Liver (tissue), 9 donors: ENCODE measurements around the gene DCAF11. TPM values are rescaled to one million over a fixed set of nuclear protein-coding genes. Genes with fewer than 3 reads are reported as not detected.
A peak's percentile ranks its signal among the peaks of the same experiment; 100 is the strongest.

Source experiments
- DNase-seq: peaks from one replicate; pipeline ENCODE4 v3.0.0-alpha.2; 2017; ENCODE audit warnings: low spot score
- H3K27ac ChIP-seq, 2 donors: one replicate each; pipeline ENCODE4 v1.7.0; 2013; ENCODE audit warnings: inconsistent platforms in 2 of 2, low read length in 2 of 2, control low read depth in 1 of 2, low read depth in 1 of 2, mild to moderate bottlenecking in 1 of 2
- H3K27me3 ChIP-seq, 4 donors: one replicate each; pipeline versions ENCODE4 v1.6.1 to v1.7.0; 2013; ENCODE audit warnings: low read length in 3 of 4, inconsistent platforms in 1 of 4, mild to moderate bottlenecking in 1 of 4, moderate library complexity in 1 of 4; ENCODE audit not compliant: control insufficient read depth in 4 of 4, insufficient read depth in 4 of 4
- H3K36me3 ChIP-seq, 4 donors: one replicate each; pipeline versions ENCODE4 v1.6.1 to v1.7.0; 2013; ENCODE audit warnings: low read length in 3 of 4, mild to moderate bottlenecking in 3 of 4, low read depth in 1 of 4, moderate library complexity in 1 of 4; ENCODE audit not compliant: control insufficient read depth in 4 of 4, insufficient read depth in 3 of 4
- H3K4me1 ChIP-seq, 4 donors: one replicate each; pipeline versions ENCODE4 v1.6.1 to v1.7.0; 2013; ENCODE audit warnings: low read length in 3 of 4, mild to moderate bottlenecking in 3 of 4, moderate library complexity in 1 of 4; ENCODE audit not compliant: control insufficient read depth in 4 of 4, insufficient read depth in 4 of 4
- H3K4me3 ChIP-seq, 3 donors: one replicate each; pipeline versions ENCODE4 v1.6.1 to v1.7.0; 2013; ENCODE audit warnings: low read length in 3 of 3, control low read depth in 1 of 3, low read depth in 1 of 3, mild to moderate bottlenecking in 1 of 3
- H3K9ac ChIP-seq, 2 donors: one replicate each; pipeline ENCODE4 v1.7.0; 2013; ENCODE audit warnings: low read length in 2 of 2, mild to moderate bottlenecking in 2 of 2, moderate library complexity in 2 of 2, control low read depth in 1 of 2, low read depth in 1 of 2
- H3K9me3 ChIP-seq, 4 donors: one replicate each; pipeline versions ENCODE4 v1.6.1 to v1.7.0; 2013; ENCODE audit warnings: low read length in 3 of 4; ENCODE audit not compliant: control insufficient read depth in 4 of 4
- EGR1 ChIP-seq, 2 donors: IDR thresholded peaks; 2 replicates each; pipeline ENCODE4 v1.6.1; 2016 to 2018; ENCODE audit warnings: antibody characterized with exemption in 2 of 2, low read depth in 2 of 2
- FOXA1 ChIP-seq: IDR thresholded peaks from 2 replicates; pipeline ENCODE4 v1.6.1; 2016; ENCODE audit warnings: antibody characterized with exemption
- FOXA2 ChIP-seq: IDR thresholded peaks from 2 replicates; pipeline ENCODE4 v1.6.1; 2016; ENCODE audit warnings: antibody characterized with exemption
- GABPA ChIP-seq, 2 donors: IDR thresholded peaks in 1 of 2; conservative IDR thresholded peaks in 1 of 2; 2 replicates each; pipeline ENCODE4 v1.6.1; 2016; ENCODE audit warnings: antibody characterized with exemption in 2 of 2, mild to moderate bottlenecking in 1 of 2, moderate library complexity in 1 of 2
- HNF4A ChIP-seq, 2 donors: conservative IDR thresholded peaks; 2 replicates each; pipeline ENCODE4 v1.6.1; 2016; ENCODE audit warnings: antibody characterized with exemption in 2 of 2, mild to moderate bottlenecking in 2 of 2
- HNF4G ChIP-seq: IDR thresholded peaks from 2 replicates; pipeline ENCODE4 v1.6.1; 2016; ENCODE audit warnings: antibody characterized with exemption
- JUND ChIP-seq, 2 donors: IDR thresholded peaks; 2 replicates each; pipeline ENCODE4 v1.6.1; 2016; ENCODE audit warnings: antibody characterized with exemption in 2 of 2
- NR2F2 ChIP-seq: IDR thresholded peaks from 2 replicates; pipeline ENCODE4 v1.6.1; 2016; ENCODE audit warnings: antibody characterized with exemption
- RXRA ChIP-seq, 2 donors: IDR thresholded peaks; 2 replicates each; pipeline ENCODE4 v1.6.1; 2017 to 2018; ENCODE audit warnings: antibody characterized with exemption in 2 of 2, mild to moderate bottlenecking in 1 of 2
- SP1 ChIP-seq: IDR thresholded peaks from 2 replicates; pipeline ENCODE4 v1.6.1; 2018; ENCODE audit warnings: antibody characterized with exemption, mild to moderate bottlenecking
- TAF1 ChIP-seq: conservative IDR thresholded peaks from 2 replicates; pipeline ENCODE4 v1.6.1; 2016; ENCODE audit warnings: antibody characterized with exemption, mild to moderate bottlenecking
- YY1 ChIP-seq: IDR thresholded peaks from 2 replicates; pipeline ENCODE4 v1.6.1; 2016; ENCODE audit warnings: antibody characterized with exemption, mild to moderate bottlenecking
- WGBS: extraction: QIAGEN DNeasy Blood & Tissue Kit; methylation state at CpG from one replicate; pipeline ENCODE4 v1.1.7; 2013; 5-methylcytosine and 5-hydroxymethylcytosine counted together
- polyA plus RNA-seq, 2 donors: library from polyadenylated mRNA; stranded (reverse) in 1 of 2; unstranded in 1 of 2; fragments of 200-250 nt in 1 of 2; fragments of >200 nt in 1 of 2; fragmentation: Nextera tagmentation in 1 of 2; extraction: Ambion mirVana in 1 of 2; gene quantifications; one replicate each; pipeline versions ENCODE4 v1.2.1 to v1.2.3, GENCODE V29; 2013 to 2015
- total RNA-seq, 2 donors: library from RNA; depleted of rRNA; stranded (reverse); fragments of >200 nt; gene quantifications; one replicate each; pipeline ENCODE4 v1.2.3, GENCODE V29; 2014
- TF ChIP-seq, protein P1 (sequence below): fragments of 150-350 bp; IDR thresholded peaks from 2 replicates; pipeline ENCODE4 v1.5.1; 2017; ENCODE audit warnings: improper control_type of control experiment, low read depth, low read length; ENCODE audit not compliant: missing input control
- TF ChIP-seq, protein P2 (sequence below): IDR thresholded peaks from 2 replicates; pipeline ENCODE4 v1.6.1; 2016; ENCODE audit warnings: antibody characterized with exemption
- TF ChIP-seq, protein P3 (sequence below): IDR thresholded peaks from 2 replicates; pipeline ENCODE4 v1.6.1; 2016; ENCODE audit warnings: antibody characterized with exemption
- TF ChIP-seq, protein P4 (sequence below): IDR thresholded peaks from 2 replicates; pipeline ENCODE4 v1.6.1; 2016; ENCODE audit warnings: antibody characterized with exemption, mild to moderate bottlenecking
- donor health status: healthy.
- donor health status: healthy.
- donor health status: healthy.
- donor health status: healthy.
- donor health status: healthy.

The DCAF11 gene
- total and polyA plus RNA-seq, 4 donors = 30.1 to 312 (median 167) TPM

DNA sequence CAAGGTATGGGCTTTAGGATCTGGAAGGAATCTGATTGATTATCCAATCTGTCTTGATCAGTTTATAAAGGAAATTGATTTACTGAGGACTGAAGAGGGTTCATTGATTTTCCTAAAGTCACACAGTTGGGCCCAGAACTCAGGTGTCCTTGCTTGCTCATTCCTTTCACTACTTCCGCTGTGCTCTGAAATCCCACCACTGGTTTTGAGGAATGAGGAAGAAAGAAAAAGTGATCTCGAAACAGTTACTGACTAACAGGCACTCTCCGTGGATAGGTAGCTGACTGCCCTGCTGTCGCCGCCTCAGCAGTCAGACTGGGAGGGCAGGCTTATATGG is 15.8 kb downstream of the DCAF11 start, which contains the start of gene FITM1:
FITM1 (plus strand) TSS at position 280 of the 337 bp plus-strand sequence. CDS start 905 bp downstream, outside the sequence.
- peaks cover 7 to 33% (median 27%) of the 10 kb centered on the region in 4 donors for H3K4me1 ChIP-seq
- 90% methylated on average over 5 of the region's 5 CpGs for WGBS
- H3K36me3 ChIP-seq = no peaks in the 10 kb centered on the region
- no peaks in the 10 kb centered on the region for H3K27me3 ChIP-seq
- TF ChIP-seq NR2F2 (no peak), EGR1 (IDR thresholded peaks at IDR 0.05; ENCODE audit: low read depth in 2 of 2) (no peak), JUND (IDR thresholded peaks at IDR 0.05) (no peak), SP1 (no peak), YY1 (no peak), HNF4G (no peak), RXRA (IDR thresholded peaks at IDR 0.05) (no peak), HNF4A (conservative IDR thresholded peaks at IDR 0.05) (no peak), FOXA1 (no peak), TAF1 (no peak), FOXA2 (no peak)
- TF ChIP-seq, protein P1, sequence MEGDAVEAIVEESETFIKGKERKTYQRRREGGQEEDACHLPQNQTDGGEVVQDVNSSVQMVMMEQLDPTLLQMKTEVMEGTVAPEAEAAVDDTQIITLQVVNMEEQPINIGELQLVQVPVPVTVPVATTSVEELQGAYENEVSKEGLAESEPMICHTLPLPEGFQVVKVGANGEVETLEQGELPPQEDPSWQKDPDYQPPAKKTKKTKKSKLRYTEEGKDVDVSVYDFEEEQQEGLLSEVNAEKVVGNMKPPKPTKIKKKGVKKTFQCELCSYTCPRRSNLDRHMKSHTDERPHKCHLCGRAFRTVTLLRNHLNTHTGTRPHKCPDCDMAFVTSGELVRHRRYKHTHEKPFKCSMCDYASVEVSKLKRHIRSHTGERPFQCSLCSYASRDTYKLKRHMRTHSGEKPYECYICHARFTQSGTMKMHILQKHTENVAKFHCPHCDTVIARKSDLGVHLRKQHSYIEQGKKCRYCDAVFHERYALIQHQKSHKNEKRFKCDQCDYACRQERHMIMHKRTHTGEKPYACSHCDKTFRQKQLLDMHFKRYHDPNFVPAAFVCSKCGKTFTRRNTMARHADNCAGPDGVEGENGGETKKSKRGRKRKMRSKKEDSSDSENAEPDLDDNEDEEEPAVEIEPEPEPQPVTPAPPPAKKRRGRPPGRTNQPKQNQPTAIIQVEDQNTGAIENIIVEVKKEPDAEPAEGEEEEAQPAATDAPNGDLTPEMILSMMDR = no peak
- TF ChIP-seq, protein P2, sequence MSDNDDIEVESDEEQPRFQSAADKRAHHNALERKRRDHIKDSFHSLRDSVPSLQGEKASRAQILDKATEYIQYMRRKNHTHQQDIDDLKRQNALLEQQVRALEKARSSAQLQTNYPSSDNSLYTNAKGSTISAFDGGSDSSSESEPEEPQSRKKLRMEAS = no peak
- TF ChIP-seq, protein P3, sequence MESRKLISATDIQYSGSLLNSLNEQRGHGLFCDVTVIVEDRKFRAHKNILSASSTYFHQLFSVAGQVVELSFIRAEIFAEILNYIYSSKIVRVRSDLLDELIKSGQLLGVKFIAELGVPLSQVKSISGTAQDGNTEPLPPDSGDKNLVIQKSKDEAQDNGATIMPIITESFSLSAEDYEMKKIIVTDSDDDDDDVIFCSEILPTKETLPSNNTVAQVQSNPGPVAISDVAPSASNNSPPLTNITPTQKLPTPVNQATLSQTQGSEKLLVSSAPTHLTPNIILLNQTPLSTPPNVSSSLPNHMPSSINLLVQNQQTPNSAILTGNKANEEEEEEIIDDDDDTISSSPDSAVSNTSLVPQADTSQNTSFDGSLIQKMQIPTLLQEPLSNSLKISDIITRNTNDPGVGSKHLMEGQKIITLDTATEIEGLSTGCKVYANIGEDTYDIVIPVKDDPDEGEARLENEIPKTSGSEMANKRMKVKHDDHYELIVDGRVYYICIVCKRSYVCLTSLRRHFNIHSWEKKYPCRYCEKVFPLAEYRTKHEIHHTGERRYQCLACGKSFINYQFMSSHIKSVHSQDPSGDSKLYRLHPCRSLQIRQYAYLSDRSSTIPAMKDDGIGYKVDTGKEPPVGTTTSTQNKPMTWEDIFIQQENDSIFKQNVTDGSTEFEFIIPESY = no peak
- TF ChIP-seq, protein P4, sequence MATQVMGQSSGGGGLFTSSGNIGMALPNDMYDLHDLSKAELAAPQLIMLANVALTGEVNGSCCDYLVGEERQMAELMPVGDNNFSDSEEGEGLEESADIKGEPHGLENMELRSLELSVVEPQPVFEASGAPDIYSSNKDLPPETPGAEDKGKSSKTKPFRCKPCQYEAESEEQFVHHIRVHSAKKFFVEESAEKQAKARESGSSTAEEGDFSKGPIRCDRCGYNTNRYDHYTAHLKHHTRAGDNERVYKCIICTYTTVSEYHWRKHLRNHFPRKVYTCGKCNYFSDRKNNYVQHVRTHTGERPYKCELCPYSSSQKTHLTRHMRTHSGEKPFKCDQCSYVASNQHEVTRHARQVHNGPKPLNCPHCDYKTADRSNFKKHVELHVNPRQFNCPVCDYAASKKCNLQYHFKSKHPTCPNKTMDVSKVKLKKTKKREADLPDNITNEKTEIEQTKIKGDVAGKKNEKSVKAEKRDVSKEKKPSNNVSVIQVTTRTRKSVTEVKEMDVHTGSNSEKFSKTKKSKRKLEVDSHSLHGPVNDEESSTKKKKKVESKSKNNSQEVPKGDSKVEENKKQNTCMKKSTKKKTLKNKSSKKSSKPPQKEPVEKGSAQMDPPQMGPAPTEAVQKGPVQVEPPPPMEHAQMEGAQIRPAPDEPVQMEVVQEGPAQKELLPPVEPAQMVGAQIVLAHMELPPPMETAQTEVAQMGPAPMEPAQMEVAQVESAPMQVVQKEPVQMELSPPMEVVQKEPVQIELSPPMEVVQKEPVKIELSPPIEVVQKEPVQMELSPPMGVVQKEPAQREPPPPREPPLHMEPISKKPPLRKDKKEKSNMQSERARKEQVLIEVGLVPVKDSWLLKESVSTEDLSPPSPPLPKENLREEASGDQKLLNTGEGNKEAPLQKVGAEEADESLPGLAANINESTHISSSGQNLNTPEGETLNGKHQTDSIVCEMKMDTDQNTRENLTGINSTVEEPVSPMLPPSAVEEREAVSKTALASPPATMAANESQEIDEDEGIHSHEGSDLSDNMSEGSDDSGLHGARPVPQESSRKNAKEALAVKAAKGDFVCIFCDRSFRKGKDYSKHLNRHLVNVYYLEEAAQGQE = no peak
- H3K27ac ChIP-seq = peak within 1 kb of the TSS; percentile 72 to 83
- H3K9me3 ChIP-seq = no peaks in the 10 kb centered on the region
- H3K9ac ChIP-seq = peak within 1 kb of the TSS in 1 of 2 donors; percentile 36
- DNase-seq = no peak
- H3K4me3 ChIP-seq = peak within 1 kb of the TSS in 1 of 3 donors; percentile 30

DNA sequence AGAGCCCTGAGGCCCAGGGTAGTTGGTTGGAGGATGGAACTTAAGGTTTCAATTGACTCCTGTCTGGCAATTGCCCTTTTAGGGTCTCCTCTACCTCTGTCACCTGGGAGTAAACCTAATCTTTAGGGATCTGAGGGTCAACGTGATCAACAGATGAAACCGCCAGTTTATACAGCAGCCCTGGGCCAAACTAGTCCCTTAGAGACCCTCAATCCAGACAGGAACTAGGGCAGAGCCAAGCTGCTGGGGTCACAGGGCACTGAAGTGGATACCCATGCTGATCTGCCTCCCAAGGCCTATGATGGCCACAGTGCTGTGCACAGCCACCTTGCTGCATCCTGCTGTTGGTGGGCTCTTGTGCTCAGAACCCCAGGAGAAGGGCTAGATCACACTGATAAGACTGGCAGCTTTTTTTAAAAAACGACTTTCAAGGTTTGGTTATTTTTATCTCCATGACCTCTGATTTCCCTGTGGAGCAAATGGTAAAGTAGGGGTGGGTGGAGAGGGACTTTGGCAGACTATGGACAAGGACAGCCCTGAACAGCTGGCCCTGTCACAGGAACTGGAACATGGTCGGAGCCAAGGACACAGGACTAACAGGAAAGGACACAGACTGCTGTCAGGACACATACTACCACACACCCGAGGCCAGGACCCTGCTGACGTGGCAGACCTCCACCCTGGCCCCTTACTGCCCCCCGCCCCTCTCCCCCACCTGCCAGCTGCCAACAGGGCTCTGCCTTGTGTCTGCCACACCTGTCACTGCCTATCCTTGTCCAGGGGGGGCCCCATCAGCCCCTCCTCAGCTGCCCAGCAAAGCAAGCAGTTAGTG is 16.4 kb downstream of the DCAF11 start:
- Histone ChIP-seq H3K36me3 (no peaks in the 10 kb centered on the region), H3K9me3 (no peaks in the 10 kb centered on the region), H3K27me3 (no peaks in the 10 kb centered on the region), H3K4me3 (peak overlapping the region in 1 of 3 donors; percentile 30), H3K27ac (peak overlapping the region; percentile 72 to 83), H3K9ac (peak overlapping the region in 1 of 2 donors; percentile 36), H3K4me1 (peaks cover 7 to 37% (median 30%) of the 10 kb centered on the region in 4 donors)
- WGBS = 36% methylated on average over 7 of the region's 7 CpGs
- no peak for DNase-seq
- TF ChIP-seq EGR1 (IDR thresholded peaks at IDR 0.05; ENCODE audit: low read depth in 2 of 2) (no peak), JUND (IDR thresholded peaks at IDR 0.05) (no peak), FOXA1 (no peak), GABPA (IDR thresholded peaks at IDR 0.05 in 1 of 2, conservative IDR thresholded peaks at IDR 0.05 in 1 of 2) (peak in 1 of 2 donors; percentile 42), HNF4A (conservative IDR thresholded peaks at IDR 0.05) (peak; percentile 79 to 85), YY1 (peak; percentile 95), NR2F2 (peak; percentile 76), FOXA2 (no peak), HNF4G (no peak)
- TF ChIP-seq, protein P3 = peak; percentile 43
- TF ChIP-seq, protein P4 = peak; percentile 75
